HUES64 (cell line): ENCODE measurements around the gene NXT2. TPM values are rescaled to one million over a fixed set of nuclear protein-coding genes. Genes with fewer than 3 reads are reported as not detected.

Source experiments
- H3K27ac ChIP-seq: 2 replicates; pipeline ENCODE4 v1.7.0; 2013; ENCODE audit warnings: low read depth, low read length, inconsistent platforms
- H3K27me3 ChIP-seq: 2 replicates; pipeline ENCODE4 v1.6.1; 2013; ENCODE audit warnings: mild to moderate bottlenecking, low read length; ENCODE audit not compliant: insufficient read depth
- H3K36me3 ChIP-seq: 2 replicates; pipeline ENCODE4 v1.6.1; 2013; ENCODE audit warnings: mild to moderate bottlenecking, low read length; ENCODE audit not compliant: insufficient read depth
- H3K4me1 ChIP-seq: 2 replicates; pipeline ENCODE4 v1.6.1; 2013; ENCODE audit warnings: mild to moderate bottlenecking, low read length, moderate library complexity; ENCODE audit not compliant: insufficient read depth
- H3K4me3 ChIP-seq: 2 replicates; pipeline ENCODE4 v1.5.1; 2013; ENCODE audit warnings: mild to moderate bottlenecking, low read length, moderate library complexity
- H3K9ac ChIP-seq: 2 replicates; pipeline ENCODE4 v1.6.1; 2013; ENCODE audit warnings: mild to moderate bottlenecking, low read depth, low read length
- H3K9me3 ChIP-seq: 2 replicates; pipeline ENCODE4 v1.6.1; 2013; ENCODE audit warnings: low read depth, low read length; ENCODE audit not compliant: insufficient read depth
- WGBS: fragments of 150-250, 120-280 bp; methylation state at CpG from one replicate; pipeline ENCODE4 v1.1.7; 2013; ENCODE audit warnings: missing lambda C conversion rate; 5-methylcytosine and 5-hydroxymethylcytosine counted together
- polyA plus RNA-seq, 2 experiments: library from polyadenylated mRNA; stranded (reverse); fragments of 50-300 nt; gene quantifications; one replicate each; pipeline ENCODE4 v1.2.3, GENCODE V29; 2013

NXT2 gene
- 12.8 TPM for polyA plus RNA-seq (2013, experiment 1 of 2)
- 13.3 TPM for polyA plus RNA-seq (2013, experiment 2 of 2)

GRCh38 chrX:109536439-109537323 lies at the start of gene NXT2:
NXT2 (plus strand) TSS chrX:109536844; CDS start chrX:109537007, 163 bp downstream.
- 5% methylated on average over 38 of the region's 43 CpGs for WGBS
- H3K9ac ChIP-seq: peak within 1 kb of the TSS; percentile 88

DNA sequence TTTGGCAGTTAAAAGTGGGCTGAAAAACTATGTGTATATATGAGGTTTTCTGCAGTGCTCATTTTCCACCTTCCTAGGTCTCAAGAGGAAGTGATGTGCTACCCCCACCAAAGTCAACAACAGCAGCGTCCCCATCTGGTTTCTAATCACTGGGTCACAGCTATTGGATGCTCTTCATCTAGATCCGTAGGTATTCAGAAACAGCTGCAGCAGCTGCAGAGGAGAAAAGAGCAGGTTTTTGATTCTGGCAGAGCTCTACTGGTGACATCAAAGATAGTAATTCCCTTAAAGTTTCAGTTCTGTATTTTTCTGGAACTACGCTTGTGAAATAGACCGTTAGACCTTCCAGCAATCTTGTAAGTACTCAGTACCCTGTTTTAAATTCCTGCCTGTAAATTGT lies 49.0 kb upstream of the NXT2 start:
- 65% methylated on average over 3 of the region's 4 CpGs for WGBS
- Histone ChIP-seq H3K9me3 (no peaks in the 10 kb centered on the region), H3K9ac (no peak overlapping the region), H3K4me1 (no peaks in the 10 kb centered on the region), H3K36me3 (no peaks in the 10 kb centered on the region), H3K27ac (no peak overlapping the region), H3K4me3 (no peak overlapping the region), H3K27me3 (no peaks in the 10 kb centered on the region)

More at GRCh38 chrX:109536439-109537323, at the start of gene NXT2:
- no peaks in the 10 kb centered on the region for H3K36me3 ChIP-seq
- peak within 1 kb of the TSS; percentile 82 for H3K4me3 ChIP-seq
- peaks cover 15% of the 10 kb centered on the region; the same call in 1 of the 2 replicates for H3K27me3 ChIP-seq
- peak within 1 kb of the TSS; percentile 87 for H3K27ac ChIP-seq
- no peaks in the 10 kb centered on the region for H3K9me3 ChIP-seq
- peaks cover 4% of the 10 kb centered on the region; the same call in 1 of the 2 replicates for H3K4me1 ChIP-seq

- Histone ChIP-seq H3K4me1 (no peaks in the 10 kb centered on the region), H3K27ac (no peak overlapping the region), H3K9me3 (no peaks in the 10 kb centered on the region), H3K9ac (no peak overlapping the region), H3K4me3 (no peak overlapping the region), H3K27me3 (no peaks in the 10 kb centered on the region), H3K36me3 (no peaks in the 10 kb centered on the region)
- WGBS: 90% methylated on average over 1 of the region's 2 CpGs
These were observed 47.5 kb upstream of the NXT2 start for GRCh38 chrX:109489174-109489573.

DNA sequence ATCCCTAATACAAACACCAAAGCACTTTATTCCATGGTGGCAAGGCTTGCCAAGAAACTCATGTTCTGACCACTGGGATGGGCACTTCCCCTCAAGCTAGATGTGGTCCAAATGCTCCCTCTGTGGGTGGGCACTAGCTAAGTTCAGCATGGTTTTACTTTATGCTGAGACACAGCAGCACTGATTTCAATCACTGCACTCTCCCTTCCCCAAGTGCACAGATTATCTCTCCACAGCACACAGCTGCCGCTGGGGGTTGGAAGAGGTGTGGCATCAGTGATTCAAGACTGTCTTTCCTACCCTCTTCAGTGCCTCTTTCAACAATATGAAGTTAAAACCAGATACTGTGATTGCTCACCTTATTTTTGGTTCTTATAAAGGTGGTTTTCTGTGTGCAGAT lies 38.2 kb upstream of the NXT2 start:
- no peak overlapping the region for H3K27ac ChIP-seq
- H3K9ac ChIP-seq: no peak overlapping the region
- no peak overlapping the region for H3K4me3 ChIP-seq
- H3K36me3 ChIP-seq: no peaks in the 10 kb centered on the region
- no peaks in the 10 kb centered on the region for H3K9me3 ChIP-seq
- no peaks in the 10 kb centered on the region for H3K27me3 ChIP-seq
- H3K4me1 ChIP-seq: no peaks in the 10 kb centered on the region
- no CpG with 5 or more reads among the region's 1 CpG for WGBS

GRCh38 chrX:109501176-109501575 lies 35.5 kb upstream of the NXT2 start:
- no peaks in the 10 kb centered on the region for H3K9me3 ChIP-seq
- H3K27ac ChIP-seq: no peak overlapping the region
- no peaks in the 10 kb centered on the region for H3K36me3 ChIP-seq
- no peaks in the 10 kb centered on the region for H3K27me3 ChIP-seq
- WGBS: 93% methylated on average over 1 of the region's 3 CpGs
- H3K4me3 ChIP-seq: no peak overlapping the region
- no peaks in the 10 kb centered on the region for H3K4me1 ChIP-seq
- no peak overlapping the region for H3K9ac ChIP-seq

- Histone ChIP-seq H3K27ac (no peak overlapping the region), H3K27me3 (no peaks in the 10 kb centered on the region; the same call in 1 of the 2 replicates), H3K4me1 (no peaks in the 10 kb centered on the region), H3K9me3 (no peaks in the 10 kb centered on the region), H3K36me3 (no peaks in the 10 kb centered on the region), H3K9ac (no peak overlapping the region), H3K4me3 (no peak overlapping the region)
These were observed 27.7 kb upstream of the NXT2 start for GRCh38 chrX:109508915-109509314.

DNA sequence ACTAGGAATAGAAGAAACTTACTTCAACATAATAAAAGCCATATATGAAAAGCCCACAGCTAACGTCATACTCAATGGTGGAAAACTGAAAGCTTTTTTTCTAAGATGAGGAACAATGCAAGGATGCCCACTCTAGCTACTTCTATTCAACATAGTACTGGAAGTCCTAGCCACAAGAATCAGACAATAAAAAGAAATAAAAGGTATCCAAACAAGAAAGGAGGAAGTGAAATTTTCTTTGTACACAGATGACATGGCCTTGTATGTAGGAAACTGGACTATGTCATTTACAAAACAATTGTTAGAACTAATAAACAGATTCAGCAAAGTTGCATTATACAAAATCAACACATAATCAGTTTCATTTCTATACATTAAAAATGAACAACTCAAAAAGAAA lies 25.5 kb upstream of the NXT2 start:
- 100% methylated on average over 1 of the region's 1 CpG for WGBS
- Histone ChIP-seq H3K4me1 (no peaks in the 10 kb centered on the region), H3K9ac (no peak overlapping the region), H3K27me3 (no peaks in the 10 kb centered on the region; the same call in 1 of the 2 replicates), H3K9me3 (no peaks in the 10 kb centered on the region), H3K27ac (no peak overlapping the region), H3K4me3 (no peak overlapping the region), H3K36me3 (no peaks in the 10 kb centered on the region)

GRCh38 chrX:109519001-109519400 lies 17.6 kb upstream of the NXT2 start:
- no peaks in the 10 kb centered on the region for H3K4me1 ChIP-seq
- H3K9ac ChIP-seq: no peak overlapping the region
- H3K36me3 ChIP-seq: no peaks in the 10 kb centered on the region
- no peak overlapping the region for H3K27ac ChIP-seq
- no peak overlapping the region for H3K4me3 ChIP-seq
- no CpG with 5 or more reads among the region's 1 CpG for WGBS
- no peaks in the 10 kb centered on the region for H3K27me3 ChIP-seq
- H3K9me3 ChIP-seq: no peaks in the 10 kb centered on the region

DNA sequence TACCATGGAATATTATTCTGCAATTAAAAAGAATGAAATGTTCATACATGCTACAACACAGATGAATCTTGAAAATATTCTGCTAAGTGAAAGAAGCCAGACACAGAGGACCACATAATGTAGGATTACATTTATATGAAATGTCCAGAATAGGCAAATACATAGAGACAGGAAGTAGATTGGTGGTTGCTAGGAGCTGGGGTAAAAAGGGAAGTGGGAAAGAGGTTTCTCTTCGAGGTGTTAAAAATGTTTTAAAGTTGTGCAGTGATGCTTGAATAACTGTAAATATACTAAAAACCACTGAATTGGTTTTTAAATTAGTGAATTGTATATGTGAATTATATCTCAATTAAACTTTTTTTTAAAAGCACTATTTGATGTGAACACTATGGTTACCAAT lies 3.6 kb upstream of the NXT2 start:
- peaks cover 4% of the 10 kb centered on the region; the same call in 1 of the 2 replicates for H3K4me1 ChIP-seq
- no peak overlapping the region for H3K9ac ChIP-seq
- no peaks in the 10 kb centered on the region for H3K36me3 ChIP-seq
- WGBS: 77% methylated on average over 1 of the region's 1 CpG
- peaks cover 17% of the 10 kb centered on the region; the same call in 1 of the 2 replicates for H3K27me3 ChIP-seq
- no peak overlapping the region for H3K4me3 ChIP-seq
- no peaks in the 10 kb centered on the region for H3K9me3 ChIP-seq
- H3K27ac ChIP-seq: no peak overlapping the region

GRCh38 chrX:109533631-109534030 lies 3.0 kb upstream of the NXT2 start:
- Histone ChIP-seq H3K4me1 (peaks cover 4% of the 10 kb centered on the region; the same call in 1 of the 2 replicates), H3K9me3 (no peaks in the 10 kb centered on the region), H3K4me3 (no peak overlapping the region), H3K36me3 (no peaks in the 10 kb centered on the region), H3K27ac (no peak overlapping the region), H3K9ac (no peak overlapping the region), H3K27me3 (peaks cover 17% of the 10 kb centered on the region; the same call in 1 of the 2 replicates)
- WGBS: 72% methylated on average over 2 of the region's 2 CpGs

GRCh38 chrX:109534933-109535332 lies 1.7 kb upstream of the NXT2 start:
- WGBS: 94% methylated on average over 10 of the region's 10 CpGs
- H3K9me3 ChIP-seq: no peaks in the 10 kb centered on the region
- H3K4me3 ChIP-seq: no peak overlapping the region
- H3K36me3 ChIP-seq: no peaks in the 10 kb centered on the region
- H3K27me3 ChIP-seq: peaks cover 17% of the 10 kb centered on the region; the same call in 1 of the 2 replicates
- no peak overlapping the region for H3K27ac ChIP-seq
- H3K9ac ChIP-seq: no peak overlapping the region
- peaks cover 4% of the 10 kb centered on the region; the same call in 1 of the 2 replicates for H3K4me1 ChIP-seq
